ENCODE data around the gene CHST13.

Gene CHST13

GRCh38 chr3:126542340-126543241, 18.6 kb downstream of the CHST13 start:
- no peak for DNase-seq

- no peak for DNase-seq
Measured at GRCh38 chr3:126543457-126544061, 19.6 kb downstream of the CHST13 start.

GRCh38 chr3:126544596-126545281, 20.8 kb downstream of the CHST13 start:
- DNase-seq = no peak

GRCh38 chr3:126545544-126545943, 21.6 kb downstream of the CHST13 start:
- DNase-seq = no peak

- DNase-seq = no peak
Measured at GRCh38 chr3:126546013-126546412, 22.1 kb downstream of the CHST13 start.

- no peak for DNase-seq
Measured at GRCh38 chr3:126546549-126547239, 22.7 kb downstream of the CHST13 start.

GRCh38 chr3:126547721-126548120, 23.8 kb downstream of the CHST13 start:
- DNase-seq = no peak

- DNase-seq = no peak
Measured at GRCh38 chr3:126548556-126549466, 24.9 kb downstream of the CHST13 start.

- DNase-seq = no peak
Measured at GRCh38 chr3:126549861-126550487, 26.0 kb downstream of the CHST13 start.

- DNase-seq = no peak
Measured at GRCh38 chr3:126550488-126551051, 26.6 kb downstream of the CHST13 start.

- no peak for DNase-seq
Measured at GRCh38 chr3:126551121-126551838, 27.3 kb downstream of the CHST13 start.

GRCh38 chr3:126551839-126552687, 28.1 kb downstream of the CHST13 start:
- DNase-seq = no peak

GRCh38 chr3:126552688-126553283, 28.8 kb downstream of the CHST13 start:
- no peak for DNase-seq

GRCh38 chr3:126553284-126554084, 29.5 kb downstream of the CHST13 start:
- DNase-seq = no peak

- DNase-seq = no peak
Measured at GRCh38 chr3:126554560-126555525, 30.9 kb downstream of the CHST13 start.

GRCh38 chr3:126555795-126556636, 32.1 kb downstream of the CHST13 start:
- DNase-seq = no peak

Measured in MV-4-11 (cell line).